Cardiac muscle cell (in vitro differentiated cells and primary cell): ENCODE results near the gene JPT2. TPM values are rescaled to one million over a fixed set of nuclear protein-coding genes. Genes with fewer than 3 reads are reported as not detected.

Experiments used
- DNase-seq, 2 donors: peaks; one replicate each; pipeline versions ENCODE4 v3.0.0 to v3.0.0-alpha.2; 2010 to 2017; ENCODE audit warnings: low read depth in 1 of 2, low spot score in 1 of 2
- H3K27ac ChIP-seq: fragments of 200-600 bp; sonication (generic); 2 replicates; pipeline ENCODE4 v1.5.1; 2016
- H3K27me3 ChIP-seq: fragments of 200-600 bp; sonication (generic); 2 replicates; pipeline ENCODE4 v1.6.0; 2016; ENCODE audit warnings: control low read depth
- H3K36me3 ChIP-seq: fragments of 200-600 bp; sonication (generic); 2 replicates; pipeline ENCODE4 v1.5.1; 2016; ENCODE audit warnings: control low read depth
- H3K4me1 ChIP-seq: fragments of 200-600 bp; sonication (generic); 2 replicates; pipeline ENCODE4 v1.8.1; 2017; ENCODE audit warnings: low read depth, mild to moderate bottlenecking, mixed run types
- H3K4me3 ChIP-seq: fragments of 200-600 bp; sonication (generic); 2 replicates; pipeline ENCODE4 v1.5.1; 2016; ENCODE audit warnings: mild to moderate bottlenecking
- H3K9me3 ChIP-seq: fragments of 200-600 bp; sonication (generic); 2 replicates; pipeline ENCODE4 v1.5.1; 2017; ENCODE audit warnings: low read depth, mild to moderate bottlenecking, control low read depth
- CTCF ChIP-seq: IDR thresholded peaks from 2 replicates; pipeline ENCODE4 v1.5.1; 2012; ENCODE audit warnings: low read depth, mild to moderate bottlenecking, low read length
- polyA plus RNA-seq: library from polyadenylated mRNA; unstranded; fragments of >200 nt; fragmentation: Nextera tagmentation; extraction: Ambion mirVana; gene quantifications from 2 replicates; pipeline ENCODE4 v1.2.1, GENCODE V29; 2016
- total RNA-seq: library from RNA; depleted of rRNA; stranded (reverse); fragments of >200 nt; gene quantifications from 2 replicates; pipeline ENCODE4 v1.2.3, GENCODE V29; 2016

JPT2 gene
- total and polyA plus RNA-seq, 2 experiments from 2014 or later = 10.0 to 34.5 TPM

- no peaks in the 10 kb centered on the region for H3K9me3 ChIP-seq
- DNase-seq = no peak
- H3K4me3 ChIP-seq = no peak overlapping the region
- H3K27me3 ChIP-seq = no peaks in the 10 kb centered on the region
- peaks cover 53% of the 10 kb centered on the region for H3K36me3 ChIP-seq
- H3K4me1 ChIP-seq = no peaks in the 10 kb centered on the region
- no peak for TF ChIP-seq CTCF
- no peak overlapping the region for H3K27ac ChIP-seq
Measured at GRCh38 chr16:1665829-1666228, 12.2 kb upstream of the JPT2 start.

- TF ChIP-seq CTCF = no peak
- Histone ChIP-seq H3K27ac (no peak overlapping the region), H3K27me3 (no peaks in the 10 kb centered on the region), H3K36me3 (peaks cover 52% of the 10 kb centered on the region), H3K4me3 (no peak overlapping the region), H3K4me1 (no peaks in the 10 kb centered on the region), H3K9me3 (no peaks in the 10 kb centered on the region)
- DNase-seq = no peak
Measured at GRCh38 chr16:1666316-1666715, 11.8 kb upstream of the JPT2 start.

- Histone ChIP-seq H3K27ac (no peak overlapping the region), H3K27me3 (no peaks in the 10 kb centered on the region), H3K4me3 (no peak overlapping the region), H3K4me1 (no peaks in the 10 kb centered on the region), H3K36me3 (peaks cover 57% of the 10 kb centered on the region), H3K9me3 (no peaks in the 10 kb centered on the region)
- no peak for TF ChIP-seq CTCF
- no peak for DNase-seq
Measured at GRCh38 chr16:1667271-1667670, 10.8 kb upstream of the JPT2 start.

- no peak for DNase-seq
- Histone ChIP-seq H3K27ac (no peak overlapping the region), H3K27me3 (no peaks in the 10 kb centered on the region), H3K36me3 (peaks cover 57% of the 10 kb centered on the region), H3K9me3 (no peaks in the 10 kb centered on the region), H3K4me1 (no peaks in the 10 kb centered on the region), H3K4me3 (no peak overlapping the region)
- TF ChIP-seq CTCF = no peak
Measured at GRCh38 chr16:1667916-1668315, 10.2 kb upstream of the JPT2 start.

GRCh38 chr16:1668612-1669319, 9.3 kb upstream of the JPT2 start:
- no peaks in the 10 kb centered on the region for H3K27me3 ChIP-seq
- TF ChIP-seq CTCF = no peak
- H3K4me3 ChIP-seq = no peak overlapping the region
- DNase-seq = no peak
- H3K9me3 ChIP-seq = no peaks in the 10 kb centered on the region
- peaks cover 50% of the 10 kb centered on the region for H3K36me3 ChIP-seq
- H3K27ac ChIP-seq = no peak overlapping the region
- no peaks in the 10 kb centered on the region for H3K4me1 ChIP-seq
